ENCODE measurements around the gene CD48. TPM values are rescaled to one million over a fixed set of nuclear protein-coding genes. Genes with fewer than 3 reads are reported as not detected.
"Not testable (repeated sequence)": the region's sequence is repeated elsewhere in the genome, so short reads cannot be mapped to it uniquely, and the experiment has no call there.

CD48 gene
- polyA plus RNA-seq, 1 donor: 1.9 TPM

DNA sequence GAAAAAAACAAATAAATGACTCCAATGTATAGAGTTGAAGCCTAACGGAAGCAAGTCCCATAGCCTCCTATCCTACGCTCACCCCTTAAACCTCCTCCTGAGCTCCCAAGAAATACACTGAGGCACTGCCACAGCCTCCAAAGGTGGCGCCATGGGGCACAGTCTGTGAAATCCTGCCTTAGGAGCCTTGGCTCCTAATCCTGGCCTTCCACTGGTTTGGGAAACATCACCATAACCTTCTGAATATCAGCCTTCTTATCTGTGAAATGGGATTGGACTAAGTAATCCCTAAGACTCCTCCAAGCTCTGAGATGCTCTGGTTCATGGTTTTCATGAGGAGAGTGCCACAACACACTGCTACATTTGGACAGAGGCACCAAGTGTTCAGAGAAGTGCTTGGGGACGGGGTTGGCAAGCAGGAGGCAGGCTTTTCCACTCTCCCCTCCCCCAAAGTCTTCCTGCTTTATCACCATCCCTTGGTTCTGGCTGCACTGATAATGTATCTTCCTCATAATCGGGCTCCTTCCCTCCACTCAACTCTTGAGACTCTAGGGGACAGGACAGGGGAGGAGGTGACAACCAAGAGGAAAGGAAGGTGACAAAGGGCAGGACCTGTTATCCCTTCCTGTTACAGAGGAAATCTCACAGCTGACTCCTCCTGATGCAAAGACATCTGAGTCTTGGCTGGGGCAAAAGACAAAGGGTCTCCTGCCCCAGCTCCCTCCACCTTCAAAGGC is 30.2 kb upstream of the CD48 start:
- no peak for DNase-seq (ENCODE audit: low read depth)

DNA sequence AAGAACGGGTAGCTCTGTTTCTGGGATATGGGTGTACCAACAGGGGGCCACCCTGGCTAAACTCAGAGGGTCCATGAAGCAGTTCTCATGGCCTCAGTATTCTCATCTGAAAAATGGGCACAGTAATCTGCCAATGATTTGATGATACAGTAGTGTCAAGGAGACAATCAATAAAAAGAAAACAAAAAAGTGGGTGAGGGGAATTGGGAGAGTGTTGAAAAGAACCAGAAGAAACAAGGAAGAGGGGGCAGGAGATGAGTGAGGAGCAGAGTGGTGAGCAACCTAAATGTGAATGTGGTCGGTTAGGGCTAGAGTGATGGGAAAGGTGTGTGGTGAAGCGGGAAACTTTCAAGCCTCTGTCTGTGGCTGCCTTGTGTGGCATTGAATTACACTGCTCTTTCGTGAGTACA is 29.5 kb upstream of the CD48 start:
- DNase-seq (ENCODE audit: low read depth): no peak

DNA sequence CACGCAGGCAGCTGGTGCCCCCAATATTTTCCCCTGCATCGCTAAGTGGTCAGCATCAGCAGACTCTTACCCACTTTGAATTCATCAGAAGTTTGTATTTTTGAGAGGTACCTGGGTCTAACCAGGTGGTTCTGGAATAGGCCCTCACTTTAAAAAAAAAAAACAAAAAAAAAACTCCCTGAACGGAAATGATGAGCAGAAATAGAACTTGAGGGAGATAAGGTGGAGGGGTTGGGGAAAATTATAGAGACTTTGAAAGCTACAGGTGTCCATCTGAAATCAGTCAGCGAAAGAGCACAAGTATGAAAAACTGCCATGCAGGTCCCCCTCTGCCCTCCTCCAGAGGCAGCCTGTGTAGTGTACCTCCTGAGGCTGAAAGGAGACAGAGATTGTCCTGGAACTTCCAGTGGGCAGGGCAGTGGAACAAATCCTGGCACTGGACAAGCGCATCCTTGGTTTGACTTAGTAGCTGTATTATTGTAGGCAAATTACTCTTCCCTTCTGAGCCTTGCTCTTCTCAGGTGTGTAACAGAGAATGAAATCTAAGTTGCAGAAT is 28.6 kb upstream of the CD48 start:
- no peak for DNase-seq (ENCODE audit: low read depth)

DNA sequence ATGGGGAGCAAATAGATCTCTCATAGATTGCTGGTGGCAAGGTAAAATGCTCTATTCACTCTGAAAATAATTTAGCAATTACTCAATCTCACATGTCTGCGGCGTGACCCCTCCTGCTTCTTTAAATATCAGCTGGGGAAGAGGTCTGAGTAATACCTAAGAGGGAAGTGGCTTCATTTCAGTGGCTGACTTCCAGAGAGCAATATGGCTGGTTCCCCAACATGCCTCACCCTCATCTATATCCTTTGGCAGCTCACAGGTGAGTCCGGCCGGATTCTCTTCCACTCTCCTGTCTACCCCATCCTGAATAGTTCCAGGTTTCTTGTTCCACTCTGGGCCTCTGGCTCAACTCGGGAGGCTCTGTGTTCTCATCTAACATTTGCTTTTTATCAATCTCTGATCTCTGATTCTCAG is 27.5 kb upstream of the CD48 start, which contains the start of gene SLAMF7:
Gene SLAMF7 (plus strand): TSS at position 150 of the 414 bp plus-strand sequence. CDS start 55 bp downstream, at position 205.
- DNase-seq (ENCODE audit: low read depth): no peak

DNA sequence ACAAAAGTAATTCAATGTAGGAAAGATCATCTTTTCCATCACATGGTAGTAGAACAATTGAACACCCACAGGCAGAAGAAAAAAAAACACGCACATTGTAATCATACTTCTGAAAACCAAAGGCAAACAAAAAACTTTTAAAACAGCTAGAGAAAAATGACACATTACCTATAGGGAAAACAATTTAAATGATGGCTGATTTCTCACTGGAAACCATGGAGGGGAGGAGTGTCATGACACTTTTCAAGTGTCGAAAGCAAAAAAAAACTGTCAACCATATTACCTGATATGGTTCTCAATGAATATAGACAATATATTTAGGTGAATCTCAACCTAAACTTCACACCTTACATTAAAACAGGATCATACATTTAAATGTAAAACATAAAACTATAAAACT is 26.6 kb upstream of the CD48 start:
- no peak for DNase-seq (ENCODE audit: low read depth)

DNA sequence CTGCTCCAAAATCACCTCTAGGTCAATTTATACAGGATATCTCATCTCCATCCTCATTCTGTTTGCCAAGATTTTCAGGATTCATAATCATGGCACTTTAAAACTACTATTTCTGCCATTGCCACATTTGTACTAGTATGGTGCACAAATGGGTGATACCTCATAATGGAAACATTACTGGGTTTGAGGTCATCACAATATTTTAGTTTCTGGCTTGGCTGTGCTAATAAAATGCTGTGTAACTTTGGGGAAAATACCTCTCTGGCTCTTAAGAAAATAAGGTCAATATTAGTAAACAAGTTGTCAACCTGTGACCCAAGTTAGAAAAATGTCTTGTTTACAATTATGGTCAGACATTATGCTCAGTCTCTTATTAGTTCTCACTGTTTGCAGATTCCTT is 22.7 kb upstream of the CD48 start:
- no peak for DNase-seq (ENCODE audit: low read depth)

DNA sequence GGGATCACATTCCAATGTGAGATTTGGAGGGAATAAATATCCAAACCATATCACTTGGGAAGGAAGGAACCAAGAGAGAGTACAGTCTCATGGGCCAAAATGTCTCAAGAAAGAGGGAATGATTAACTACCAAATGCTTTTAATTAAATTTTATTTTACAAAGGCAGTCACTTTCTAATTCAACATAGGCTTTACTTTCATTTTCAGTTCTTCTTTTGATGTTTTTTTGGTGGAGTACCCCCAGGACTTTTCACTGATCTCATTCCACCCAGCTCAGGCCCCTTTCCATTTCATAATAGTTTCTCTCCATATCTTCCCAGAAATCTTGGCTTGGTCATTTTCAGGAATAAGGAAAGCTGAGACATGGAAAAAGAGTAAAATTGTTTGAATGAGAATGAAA is 22.3 kb upstream of the CD48 start:
- no peak for DNase-seq (ENCODE audit: low read depth)

DNA sequence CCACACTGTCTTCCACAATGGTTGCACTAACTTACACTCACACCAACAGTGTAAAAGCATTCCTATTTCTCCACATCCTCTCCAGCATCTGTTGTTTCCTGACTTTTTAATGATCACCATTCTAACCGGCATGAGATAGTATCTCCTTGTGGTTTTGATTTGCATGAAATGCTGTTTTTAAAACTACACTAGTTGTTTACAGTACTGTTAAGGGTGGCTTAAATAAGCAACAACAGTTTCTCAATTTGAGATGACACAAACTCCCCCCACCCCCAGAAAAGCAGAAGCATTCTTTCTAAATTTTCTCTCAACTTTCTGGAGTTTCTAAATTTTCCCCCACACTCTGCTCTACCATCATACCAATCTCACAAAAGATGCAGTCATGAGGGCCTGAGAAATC is 20.4 kb upstream of the CD48 start:
- no peak for DNase-seq (ENCODE audit: low read depth)

DNA sequence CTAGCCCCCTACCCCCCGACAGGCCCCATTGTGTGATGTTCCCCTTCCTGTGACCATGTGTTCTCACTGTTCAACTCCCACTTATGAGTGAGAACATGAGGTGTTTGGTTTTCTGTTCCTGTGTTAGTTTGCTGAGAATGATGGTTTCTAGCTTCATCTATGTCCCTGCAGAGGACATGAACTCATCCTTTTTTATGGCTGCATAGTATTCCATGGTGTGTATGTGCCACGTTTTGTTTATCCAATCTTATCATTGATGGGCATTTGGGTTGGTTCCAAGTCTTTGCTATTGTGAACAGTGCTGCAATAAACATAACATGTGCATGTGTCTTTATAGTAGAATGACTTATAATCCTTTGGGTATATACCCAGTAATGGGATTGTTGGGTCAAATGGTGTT is 19.9 kb upstream of the CD48 start:
- DNase-seq (ENCODE audit: low read depth): not testable (repeated sequence)

DNA sequence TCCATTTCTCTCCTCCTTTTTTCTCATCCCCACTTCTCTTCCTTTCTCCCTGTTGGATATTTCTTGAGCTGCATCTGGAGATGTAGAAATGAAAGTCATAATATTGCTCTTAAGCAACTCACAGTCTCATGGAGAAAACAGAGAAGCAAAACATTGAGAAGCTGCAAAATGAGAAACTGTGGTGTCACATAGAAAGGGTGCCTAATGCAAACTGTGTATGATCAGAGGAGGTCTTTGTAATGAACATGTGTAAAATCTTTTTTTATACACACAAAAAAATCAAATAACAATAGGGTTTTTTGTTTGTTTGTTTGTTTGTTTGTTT is 15.7 kb upstream of the CD48 start:
- DNase-seq (ENCODE audit: low read depth): no peak

DNA sequence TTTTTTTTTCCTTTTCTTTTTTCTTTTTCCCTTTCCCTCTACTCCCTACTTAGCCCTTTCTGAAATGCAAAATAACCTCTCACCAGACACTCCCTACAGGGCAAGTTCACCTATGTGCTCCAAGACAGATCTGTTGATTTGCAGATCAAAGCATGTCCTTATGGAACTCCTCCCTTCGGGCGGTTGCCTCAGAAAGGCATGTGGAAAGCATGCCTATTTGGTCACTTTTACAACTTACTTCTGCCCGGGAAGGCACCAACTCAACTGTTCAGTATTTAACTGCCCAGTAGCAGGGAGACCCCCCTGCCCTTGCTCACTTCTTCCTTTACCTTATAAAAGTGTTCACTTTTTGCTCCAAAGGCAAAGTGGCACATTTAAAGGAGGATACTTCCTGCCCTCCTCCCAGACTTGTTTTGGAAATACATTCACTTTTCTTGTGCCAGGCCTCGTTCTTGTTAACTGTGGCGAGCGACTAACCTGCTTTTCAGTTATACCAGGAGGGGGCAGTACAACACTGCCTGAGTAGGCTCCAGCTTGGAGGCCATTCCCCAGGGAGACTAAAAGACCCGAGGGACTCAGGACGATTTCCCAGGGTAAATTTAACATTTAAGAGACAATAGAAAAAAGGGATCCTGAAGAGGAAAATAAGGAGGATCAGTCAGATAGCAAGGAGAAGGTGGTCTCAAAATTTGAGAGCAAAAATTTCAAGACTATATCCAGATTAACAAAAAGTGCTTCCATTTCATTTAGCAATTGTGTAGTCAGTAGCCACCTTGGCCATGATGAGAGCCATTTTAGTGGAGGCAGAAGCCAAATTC is 15.1 kb upstream of the CD48 start:
- no peak for DNase-seq (ENCODE audit: low read depth)

DNA sequence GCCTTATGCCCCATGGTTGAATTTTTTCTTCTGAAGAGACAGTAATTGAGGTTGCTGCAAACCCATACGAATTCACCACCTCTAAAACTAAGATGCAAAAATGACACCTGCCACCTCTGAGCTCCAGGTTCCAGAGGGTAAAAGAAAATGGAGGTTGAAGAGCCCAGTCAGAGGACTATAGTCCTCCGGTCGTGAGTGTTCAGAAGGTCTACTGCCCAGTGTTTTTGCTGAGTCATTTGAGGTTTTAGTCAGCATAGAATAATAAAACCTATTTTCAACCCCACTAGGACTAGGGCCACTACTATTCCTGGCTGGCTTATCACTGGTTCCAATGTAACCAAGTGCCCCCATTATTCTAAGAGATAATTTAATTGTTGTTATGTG is 14.5 kb upstream of the CD48 start:
- no peak for DNase-seq (ENCODE audit: low read depth)

DNA sequence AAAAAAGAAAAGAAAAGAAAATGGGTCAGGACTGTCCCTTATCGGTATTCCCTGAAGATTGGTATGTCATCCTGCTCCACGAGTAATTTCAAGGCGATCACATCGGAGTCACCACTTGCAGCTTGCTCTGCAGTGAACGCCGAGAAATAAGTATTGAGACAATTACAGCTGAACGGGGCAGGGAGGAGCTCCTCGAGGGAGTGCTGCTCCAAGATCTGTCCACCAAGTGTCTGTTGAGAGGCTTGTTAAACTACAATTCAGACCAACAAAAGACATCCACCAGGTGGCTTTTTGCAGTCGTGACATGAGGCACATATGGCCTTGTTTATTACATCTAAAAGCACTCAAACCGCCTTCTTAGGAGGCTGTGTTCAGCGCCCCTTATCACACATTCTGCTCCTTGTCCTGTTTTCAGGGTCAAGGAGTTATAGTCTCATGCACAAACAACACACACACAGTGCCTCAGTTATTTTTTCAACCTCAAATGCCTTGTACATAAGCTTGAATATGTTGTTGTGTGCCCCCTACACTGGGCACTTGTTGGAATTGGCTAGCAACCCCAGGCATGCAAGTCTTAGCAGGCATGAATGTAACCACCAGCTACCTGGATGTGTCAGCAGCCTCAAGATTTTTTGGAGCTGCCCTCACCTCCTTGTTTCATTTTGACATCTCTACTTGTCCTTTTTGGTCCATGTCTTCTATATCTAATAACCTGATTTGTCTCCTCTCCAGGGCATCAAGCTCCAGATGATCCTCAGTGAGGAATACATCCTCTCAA is 13.0 kb upstream of the CD48 start:
- no peak for DNase-seq (ENCODE audit: low read depth)

DNA sequence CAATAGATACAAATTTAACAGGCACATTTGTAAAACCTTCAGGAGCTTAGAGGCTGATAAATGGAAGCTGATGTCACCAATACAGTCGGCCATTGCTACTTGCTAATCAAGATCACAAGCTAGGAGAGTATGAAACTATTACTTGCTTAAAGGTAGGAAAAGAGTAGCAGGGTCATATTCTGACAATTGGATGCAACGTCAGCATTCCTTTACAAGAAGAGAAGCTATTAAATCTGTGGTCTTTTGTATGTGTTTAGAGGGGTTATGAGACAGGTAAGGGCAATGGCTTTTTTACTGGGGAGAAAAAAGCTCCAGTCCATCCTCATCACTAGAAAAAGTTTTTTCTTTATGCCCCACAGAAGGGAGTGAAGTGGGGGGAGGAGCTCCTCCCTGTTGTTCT is 11.7 kb upstream of the CD48 start:
- DNase-seq (ENCODE audit: low read depth): no peak

DNA sequence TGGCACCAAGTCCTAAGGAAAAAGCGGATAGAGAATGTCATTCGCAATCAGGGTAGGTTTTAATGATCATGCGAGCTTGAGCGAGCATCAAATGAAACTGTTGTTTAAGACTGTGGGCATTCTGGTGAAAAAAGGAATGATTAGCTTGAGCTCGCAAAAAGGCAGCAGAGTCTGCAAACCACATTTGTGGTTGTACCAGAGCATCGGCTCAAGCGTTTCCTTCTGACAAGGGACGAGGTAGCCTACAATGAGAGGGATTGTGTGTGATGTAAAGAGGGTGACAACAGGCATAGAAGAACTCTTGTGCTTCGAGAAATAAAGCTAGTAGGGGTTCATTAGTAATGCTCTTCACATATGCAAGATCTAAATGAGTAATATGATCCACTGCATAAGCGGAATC is 11.1 kb upstream of the CD48 start:
- no peak for DNase-seq (ENCODE audit: low read depth)

DNA sequence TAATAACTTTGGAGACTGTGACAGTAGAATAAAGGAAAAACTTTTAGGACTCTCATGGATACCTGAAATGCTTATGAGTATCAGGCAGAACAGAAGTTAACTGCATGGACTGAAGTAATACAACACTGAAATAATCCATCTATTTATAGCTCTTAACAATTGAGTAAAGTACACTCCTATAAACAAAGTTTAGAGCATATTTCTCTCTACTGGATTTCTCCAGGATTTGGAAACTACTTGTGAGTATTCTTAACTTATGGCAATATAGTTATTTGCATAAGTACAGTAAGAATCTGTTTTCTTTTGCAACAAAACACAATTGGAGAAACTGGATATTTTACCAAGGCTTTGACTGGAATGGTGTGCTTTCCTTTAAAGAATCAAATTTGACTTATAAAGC is 9.9 kb upstream of the CD48 start:
- DNase-seq (ENCODE audit: low read depth): no peak

DNA sequence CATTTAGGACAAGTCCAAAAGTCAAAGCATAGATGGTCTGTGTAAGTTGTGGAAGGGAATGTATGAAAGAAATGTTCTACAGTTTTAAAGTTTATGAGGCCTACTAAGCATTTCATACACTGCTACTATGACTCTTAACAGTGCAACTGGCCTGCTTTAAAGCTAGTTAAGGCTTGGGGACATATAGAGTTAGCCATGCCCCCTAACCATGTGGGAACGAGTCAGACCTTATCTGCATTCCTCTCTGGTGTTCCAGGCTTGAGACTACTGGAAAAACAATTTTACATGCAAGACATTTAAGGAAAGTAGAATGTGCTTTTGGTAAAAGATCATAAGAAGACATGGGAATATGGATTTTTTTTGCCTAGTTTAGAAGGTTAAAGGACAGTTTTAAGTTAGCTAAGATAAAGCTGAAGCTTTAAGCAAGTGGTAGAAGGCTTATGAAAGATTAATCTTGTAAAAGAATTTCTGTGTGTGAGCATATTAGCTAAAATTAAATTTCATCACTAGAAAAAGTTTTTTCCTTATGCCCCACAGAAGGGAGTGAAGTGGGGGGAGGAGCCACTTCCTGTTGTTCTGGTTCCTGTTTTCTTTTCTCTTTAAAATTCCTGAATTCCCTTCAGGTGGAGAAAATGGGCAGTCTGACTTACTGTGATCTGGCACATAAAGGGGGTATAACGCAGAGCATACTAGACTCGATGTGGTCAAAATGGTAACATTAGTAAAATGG is 8.9 kb upstream of the CD48 start:
- DNase-seq (ENCODE audit: low read depth): no peak

DNA sequence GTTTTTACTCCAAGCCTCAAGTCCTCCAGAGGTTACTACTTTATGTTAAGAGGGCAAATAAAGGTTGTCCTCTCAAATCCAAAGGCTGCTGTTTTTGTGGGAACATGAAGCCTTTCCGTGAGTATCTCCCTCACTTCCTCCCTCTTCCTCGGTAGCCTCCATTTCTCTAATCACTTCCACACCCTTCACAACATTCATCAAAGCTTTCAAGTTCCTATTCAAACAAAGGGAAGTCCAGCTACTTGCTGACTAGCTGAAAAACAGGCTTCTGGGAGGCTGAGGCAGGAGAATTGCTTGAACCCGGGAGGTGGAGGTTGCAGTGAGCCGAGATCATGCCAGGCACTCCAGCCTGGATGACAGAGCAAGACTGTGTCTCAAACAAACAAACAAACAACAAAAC is 6.6 kb upstream of the CD48 start:
- no peak for DNase-seq (ENCODE audit: low read depth)

DNA sequence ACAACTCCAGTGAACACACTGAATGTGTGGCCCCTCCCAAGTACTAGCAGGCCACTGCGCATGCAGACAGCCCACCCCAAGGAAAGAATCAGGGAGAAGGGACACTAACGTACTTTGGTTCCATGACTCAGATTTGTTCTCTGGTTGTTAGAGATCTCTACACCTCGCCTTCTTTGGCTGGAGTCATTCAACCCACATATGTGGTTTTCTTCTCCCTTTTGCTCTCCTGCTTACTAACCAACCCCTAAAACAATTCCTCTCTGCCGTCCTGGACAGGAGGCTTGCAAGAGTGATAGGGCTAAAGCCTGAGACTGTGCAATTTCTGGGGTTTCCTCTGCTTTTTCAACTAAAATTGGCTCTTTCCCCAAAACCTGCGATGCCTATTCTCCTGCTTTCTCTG is 5.7 kb upstream of the CD48 start:
- no peak for DNase-seq (ENCODE audit: low read depth)

DNA sequence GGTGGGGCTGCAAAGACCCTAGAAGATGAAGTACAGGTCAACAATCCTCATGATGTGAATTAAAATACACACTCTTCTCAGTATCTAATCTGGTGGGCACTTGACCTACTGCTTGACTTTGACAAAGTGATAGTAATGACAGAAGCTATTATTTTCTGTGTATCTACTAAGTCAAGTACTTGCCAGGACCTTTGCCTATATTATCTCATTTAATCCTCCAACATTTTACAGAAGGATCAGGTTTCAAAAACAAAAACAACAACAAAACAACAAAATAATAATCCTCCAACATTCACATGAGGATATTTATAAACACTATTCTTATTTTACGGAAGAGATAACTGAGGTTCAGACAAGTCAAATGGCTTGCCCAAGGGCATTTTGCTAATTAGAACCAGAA is 4.4 kb upstream of the CD48 start:
- no peak for DNase-seq (ENCODE audit: low read depth)

DNA sequence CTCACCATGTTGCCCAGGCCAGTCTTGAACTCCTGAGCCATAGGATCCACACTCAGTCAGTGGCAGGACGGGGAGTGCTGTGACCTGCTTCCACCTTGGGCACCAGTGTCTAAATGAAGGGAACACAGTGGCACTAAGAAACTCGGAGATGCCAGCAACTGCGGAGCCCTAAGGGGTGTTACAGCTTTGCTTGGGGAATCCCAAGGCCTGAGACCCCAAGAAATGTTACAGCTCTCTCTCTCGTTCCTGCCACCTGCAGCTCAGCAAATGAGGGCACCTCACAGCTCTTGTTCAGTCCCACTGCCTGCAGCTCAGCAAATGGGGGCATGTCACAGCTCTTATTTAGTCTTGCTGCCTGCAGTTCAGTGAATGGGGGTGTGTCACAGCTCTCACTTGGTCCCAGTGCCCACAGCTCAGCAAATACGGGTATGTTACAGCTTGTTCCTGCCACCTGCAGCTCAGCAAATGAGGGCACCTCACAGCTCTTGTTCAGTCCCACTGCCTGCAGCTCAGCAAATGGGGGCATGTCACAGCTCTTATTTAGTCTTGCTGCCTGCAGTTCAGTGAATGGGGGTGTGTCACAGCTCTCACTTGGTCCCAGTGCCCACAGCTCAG is 2.5 kb upstream of the CD48 start:
- not testable (repeated sequence) for DNase-seq (ENCODE audit: low read depth)

Data from forelimb muscle (tissue), 1 donor.